ENCODE measurements around the gene ANKRD6. TPM values are rescaled to one million over a fixed set of nuclear protein-coding genes. Genes with fewer than 3 reads are reported as not detected.

The ANKRD6 gene
- total RNA-seq, 1 donor from 2014 or later = 13.5 TPM

- FAIRE-seq (no peak), DNase-seq (ENCODE audit: low read depth) (no peak)
- Histone ChIP-seq H3K9ac (ENCODE audit: low read length) (no peak overlapping the region), H3K4me2 (ENCODE audit: low read length) (no peak overlapping the region), H3K27me3 (ENCODE audit: insufficient read depth, low read length) (no peaks in the 10 kb centered on the region), H2AFZ (ENCODE audit: low read depth, low read length) (no peak overlapping the region), H4K20me1 (ENCODE audit: insufficient read depth, low read length) (no peaks in the 10 kb centered on the region), H3K4me3 (ENCODE audit: insufficient read depth, low read depth, low read length) (no peak overlapping the region), H3K9me3 (ENCODE audit: insufficient read depth, low read depth, low read length) (no peaks in the 10 kb centered on the region), H3K27ac (ENCODE audit: low read depth, low read length) (no peak overlapping the region), H3K4me1 (ENCODE audit: insufficient read depth, low read length) (no peaks in the 10 kb centered on the region), H3K79me2 (ENCODE audit: insufficient read depth, low read length) (no peaks in the 10 kb centered on the region), H3K36me3 (ENCODE audit: insufficient read depth, low read length) (no peaks in the 10 kb centered on the region)
- Mint-ChIP-seq H3K4me1 (ENCODE audit: low read depth, unreplicated experiment) (peaks cover 8% of the 10 kb centered on the region), H3K27ac (ENCODE audit: unreplicated experiment) (no peak overlapping the region), H3K4me3 (ENCODE audit: unreplicated experiment) (no peak overlapping the region), H3K9me3 (ENCODE audit: unreplicated experiment) (no peaks in the 10 kb centered on the region), H3K27me3 (ENCODE audit: low read depth, unreplicated experiment) (no peaks in the 10 kb centered on the region), H3K36me3 (ENCODE audit: low read depth, unreplicated experiment) (peaks cover 13% of the 10 kb centered on the region)
- TF ChIP-seq EZH2 (IDR thresholded peaks at IDR 0.05; ENCODE audit: insufficient read depth, low read length) (no peak), CTCF (IDR thresholded peaks at IDR 0.05; ENCODE audit: insufficient read depth, low read depth, low read length) (no peak)
Observed at GRCh38 chr6:89574910-89575561, 142.1 kb downstream of the ANKRD6 start.

GRCh38 chr6:89575562-89575960 is 142.6 kb downstream of the ANKRD6 start:
- H3K36me3 ChIP-seq (ENCODE audit: insufficient read depth, low read length) = no peaks in the 10 kb centered on the region
- H4K20me1 ChIP-seq (ENCODE audit: insufficient read depth, low read length) = no peaks in the 10 kb centered on the region
- no peak overlapping the region for H3K4me3 ChIP-seq (ENCODE audit: insufficient read depth, low read depth, low read length)
- TF ChIP-seq EZH2 (IDR thresholded peaks at IDR 0.05; ENCODE audit: insufficient read depth, low read length) (no peak), CTCF (IDR thresholded peaks at IDR 0.05; ENCODE audit: insufficient read depth, low read depth, low read length) (no peak)
- no peak overlapping the region for H3K4me3 Mint-ChIP-seq (ENCODE audit: unreplicated experiment)
- no peak overlapping the region for H2AFZ ChIP-seq (ENCODE audit: low read depth, low read length)
- no peak overlapping the region for H3K4me2 ChIP-seq (ENCODE audit: low read length)
- H3K4me1 Mint-ChIP-seq (ENCODE audit: low read depth, unreplicated experiment) = peaks cover 8% of the 10 kb centered on the region
- H3K27ac ChIP-seq (ENCODE audit: low read depth, low read length) = no peak overlapping the region
- no peak overlapping the region for H3K27ac Mint-ChIP-seq (ENCODE audit: unreplicated experiment)
- H3K36me3 Mint-ChIP-seq (ENCODE audit: low read depth, unreplicated experiment) = peaks cover 13% of the 10 kb centered on the region
- FAIRE-seq = no peak
- H3K9me3 ChIP-seq (ENCODE audit: insufficient read depth, low read depth, low read length) = no peaks in the 10 kb centered on the region
- no peaks in the 10 kb centered on the region for H3K27me3 Mint-ChIP-seq (ENCODE audit: low read depth, unreplicated experiment)
- no peaks in the 10 kb centered on the region for H3K27me3 ChIP-seq (ENCODE audit: insufficient read depth, low read length)
- no peaks in the 10 kb centered on the region for H3K9me3 Mint-ChIP-seq (ENCODE audit: unreplicated experiment)
- no peak overlapping the region for H3K9ac ChIP-seq (ENCODE audit: low read length)
- DNase-seq (ENCODE audit: low read depth) = no peak
- no peaks in the 10 kb centered on the region for H3K4me1 ChIP-seq (ENCODE audit: insufficient read depth, low read length)
- H3K79me2 ChIP-seq (ENCODE audit: insufficient read depth, low read length) = no peaks in the 10 kb centered on the region

GRCh38 chr6:89580997-89581666 is 148.2 kb downstream of the ANKRD6 start:
- Histone ChIP-seq H3K9me3 (ENCODE audit: insufficient read depth, low read depth, low read length) (no peaks in the 10 kb centered on the region), H3K27ac (ENCODE audit: low read depth, low read length) (no peak overlapping the region), H3K4me1 (ENCODE audit: insufficient read depth, low read length) (no peaks in the 10 kb centered on the region), H4K20me1 (ENCODE audit: insufficient read depth, low read length) (no peaks in the 10 kb centered on the region), H3K9ac (ENCODE audit: low read length) (no peak overlapping the region), H3K27me3 (ENCODE audit: insufficient read depth, low read length) (no peaks in the 10 kb centered on the region), H2AFZ (ENCODE audit: low read depth, low read length) (no peak overlapping the region), H3K36me3 (ENCODE audit: insufficient read depth, low read length) (no peaks in the 10 kb centered on the region), H3K4me2 (ENCODE audit: low read length) (no peak overlapping the region), H3K4me3 (ENCODE audit: insufficient read depth, low read depth, low read length) (no peak overlapping the region), H3K79me2 (ENCODE audit: insufficient read depth, low read length) (no peaks in the 10 kb centered on the region)
- Mint-ChIP-seq H3K4me3 (ENCODE audit: unreplicated experiment) (no peak overlapping the region), H3K27me3 (ENCODE audit: low read depth, unreplicated experiment) (no peaks in the 10 kb centered on the region), H3K27ac (ENCODE audit: unreplicated experiment) (no peak overlapping the region), H3K9me3 (ENCODE audit: unreplicated experiment) (no peaks in the 10 kb centered on the region), H3K4me1 (ENCODE audit: low read depth, unreplicated experiment) (peaks cover 14% of the 10 kb centered on the region), H3K36me3 (ENCODE audit: low read depth, unreplicated experiment) (peaks cover 4% of the 10 kb centered on the region)
- no peak for FAIRE-seq
- no peak for DNase-seq (ENCODE audit: low read depth)
- TF ChIP-seq CTCF (IDR thresholded peaks at IDR 0.05; ENCODE audit: insufficient read depth, low read depth, low read length) = no peak
- TF ChIP-seq EZH2 (IDR thresholded peaks at IDR 0.05; ENCODE audit: insufficient read depth, low read length) = no peak

Measured in astrocyte (in vitro differentiated cells and primary cell).